Ishikawa (cell line): ENCODE results near the gene KCNAB1.

Experiments used
- CEBPB ChIP-seq: IDR thresholded peaks from 2 replicates; pipeline ENCODE4 v1.6.1; 2012
- CREB1 ChIP-seq: IDR thresholded peaks from 2 replicates; pipeline ENCODE4 v1.6.1; 2012; ENCODE audit warnings: low read depth
- EGR1 ChIP-seq: IDR thresholded peaks from 2 replicates; pipeline ENCODE4 v1.6.1; 2012
- EP300 ChIP-seq: IDR thresholded peaks from 2 replicates; pipeline ENCODE4 v1.6.1; 2012; ENCODE audit warnings: borderline replicate concordance
- FOXM1 ChIP-seq: IDR thresholded peaks from 2 replicates; pipeline ENCODE4 v1.6.1; 2012; ENCODE audit warnings: low read depth, borderline replicate concordance
- NFIC ChIP-seq: IDR thresholded peaks from 2 replicates; pipeline ENCODE4 v1.6.1; 2012
- RAD21 ChIP-seq: IDR thresholded peaks from 2 replicates; pipeline ENCODE4 v1.6.1; 2012; ENCODE audit warnings: low read depth
- TAF1 ChIP-seq: IDR thresholded peaks from 2 replicates; pipeline ENCODE4 v1.6.1; 2012; ENCODE audit warnings: low read depth, mild to moderate bottlenecking
- TCF12 ChIP-seq: IDR thresholded peaks from 2 replicates; pipeline ENCODE4 v1.6.1; 2012; ENCODE audit warnings: low read depth
- TEAD4 ChIP-seq: IDR thresholded peaks from 2 replicates; pipeline ENCODE4 v1.6.1; 2012
- YY1 ChIP-seq: IDR thresholded peaks from 2 replicates; pipeline ENCODE4 v1.6.1; 2012; ENCODE audit warnings: low read depth
- ZBTB7A ChIP-seq: IDR thresholded peaks from 2 replicates; pipeline ENCODE4 v1.6.1; 2012; ENCODE audit warnings: low read depth
- TF ChIP-seq, protein P1 (sequence below): IDR thresholded peaks from 2 replicates; pipeline ENCODE4 v1.6.1; 2012
- TF ChIP-seq, protein P2 (sequence below): IDR thresholded peaks from 2 replicates; pipeline ENCODE4 v1.6.1; 2012; ENCODE audit warnings: low read depth, mild to moderate bottlenecking
- TF ChIP-seq, protein P3 (sequence below): IDR thresholded peaks from 2 replicates; pipeline ENCODE4 v1.6.1; 2012

The KCNAB1 gene

DNA sequence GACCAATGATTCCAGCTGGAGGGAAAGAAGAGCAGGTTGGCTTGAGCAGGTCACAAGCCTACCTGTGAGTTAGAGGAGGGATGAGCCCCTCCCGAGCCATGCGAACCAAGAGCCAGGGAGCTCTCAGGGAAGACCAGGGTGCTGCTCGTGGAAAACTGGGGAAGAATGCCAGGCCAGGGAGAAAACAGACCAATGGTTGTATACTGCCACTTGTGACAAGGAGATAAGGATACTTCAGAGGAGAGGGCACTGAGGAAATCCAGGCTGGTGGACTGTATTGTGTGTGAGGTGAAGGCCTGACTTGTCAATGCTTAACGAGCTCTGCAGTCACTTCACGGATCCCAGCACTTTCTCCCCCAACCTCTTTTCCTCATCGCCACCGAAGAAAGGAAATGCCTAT is 256.9 kb downstream of the KCNAB1 start:
- no peak for TF ChIP-seq TEAD4
- TF ChIP-seq NFIC = no peak
- no peak for TF ChIP-seq EP300
- no peak for TF ChIP-seq RAD21

DNA sequence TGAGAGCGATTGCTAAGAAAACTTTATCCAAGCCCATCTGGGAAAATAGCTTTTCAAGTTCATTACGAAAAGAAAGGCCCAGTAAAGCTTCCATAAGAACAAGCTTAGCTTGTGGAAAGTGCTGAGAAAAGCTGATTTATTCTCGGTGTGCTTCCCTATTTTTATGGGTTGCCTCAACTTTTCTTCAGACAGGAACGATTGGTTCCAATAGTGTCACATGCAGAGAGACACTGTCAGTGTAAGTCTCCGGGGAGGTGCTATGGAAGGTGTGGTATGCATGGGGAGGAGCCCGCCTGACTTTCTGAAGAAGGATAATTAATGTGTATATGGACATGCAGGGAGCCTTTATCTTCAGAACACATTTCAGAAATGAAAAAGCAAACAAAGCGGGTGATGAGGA is 257.3 kb downstream of the KCNAB1 start:
- TF ChIP-seq CEBPB (no peak), RAD21 (no peak)

DNA sequence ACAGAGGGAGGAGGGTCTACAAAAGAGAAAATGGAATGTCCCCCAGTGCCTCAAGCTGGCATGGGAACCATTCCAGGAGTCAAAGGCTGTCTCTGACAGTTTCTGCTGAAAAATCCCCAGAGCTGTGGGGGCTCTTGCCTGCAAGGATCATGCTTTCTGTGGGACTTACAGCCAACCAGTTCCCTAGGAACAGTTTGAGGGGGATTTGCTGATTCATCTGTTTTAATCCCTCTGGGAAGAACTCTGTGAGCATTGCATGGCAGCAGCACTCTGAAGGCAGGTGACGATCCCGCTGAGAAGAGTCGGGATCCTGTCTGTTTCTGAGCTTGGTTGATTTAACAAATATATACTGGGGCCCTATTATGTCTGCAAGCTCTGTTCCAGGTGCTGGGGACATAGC is 258.5 kb downstream of the KCNAB1 start:
- no peak for TF ChIP-seq NFIC
- TF ChIP-seq, protein P1, sequence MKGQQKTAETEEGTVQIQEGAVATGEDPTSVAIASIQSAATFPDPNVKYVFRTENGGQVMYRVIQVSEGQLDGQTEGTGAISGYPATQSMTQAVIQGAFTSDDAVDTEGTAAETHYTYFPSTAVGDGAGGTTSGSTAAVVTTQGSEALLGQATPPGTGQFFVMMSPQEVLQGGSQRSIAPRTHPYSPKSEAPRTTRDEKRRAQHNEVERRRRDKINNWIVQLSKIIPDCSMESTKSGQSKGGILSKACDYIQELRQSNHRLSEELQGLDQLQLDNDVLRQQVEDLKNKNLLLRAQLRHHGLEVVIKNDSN = no peak

DNA sequence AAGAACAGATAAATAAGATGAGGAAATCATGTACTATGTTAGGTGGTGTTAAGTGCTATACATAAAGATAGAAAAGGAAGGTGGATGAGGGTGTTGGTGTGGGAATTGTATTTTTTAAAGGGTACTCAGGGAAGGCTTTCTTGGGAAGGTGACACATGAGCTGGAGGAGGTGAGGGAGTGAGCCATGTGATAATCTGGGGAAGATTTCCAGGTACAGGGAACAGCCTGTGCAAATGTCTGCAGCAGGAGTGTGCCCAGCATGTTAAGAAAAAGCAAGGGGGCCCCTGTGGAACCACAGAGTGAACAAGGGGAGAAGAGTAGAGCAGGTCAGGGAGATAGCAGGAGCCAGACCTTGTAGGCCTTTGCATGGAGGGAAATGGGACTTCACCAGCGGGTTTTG is 258.9 kb downstream of the KCNAB1 start:
- TF ChIP-seq ZBTB7A = no peak
- TF ChIP-seq FOXM1 = no peak
- TF ChIP-seq, protein P1 = no peak
- TF ChIP-seq EGR1 = no peak
- TF ChIP-seq, protein P2, sequence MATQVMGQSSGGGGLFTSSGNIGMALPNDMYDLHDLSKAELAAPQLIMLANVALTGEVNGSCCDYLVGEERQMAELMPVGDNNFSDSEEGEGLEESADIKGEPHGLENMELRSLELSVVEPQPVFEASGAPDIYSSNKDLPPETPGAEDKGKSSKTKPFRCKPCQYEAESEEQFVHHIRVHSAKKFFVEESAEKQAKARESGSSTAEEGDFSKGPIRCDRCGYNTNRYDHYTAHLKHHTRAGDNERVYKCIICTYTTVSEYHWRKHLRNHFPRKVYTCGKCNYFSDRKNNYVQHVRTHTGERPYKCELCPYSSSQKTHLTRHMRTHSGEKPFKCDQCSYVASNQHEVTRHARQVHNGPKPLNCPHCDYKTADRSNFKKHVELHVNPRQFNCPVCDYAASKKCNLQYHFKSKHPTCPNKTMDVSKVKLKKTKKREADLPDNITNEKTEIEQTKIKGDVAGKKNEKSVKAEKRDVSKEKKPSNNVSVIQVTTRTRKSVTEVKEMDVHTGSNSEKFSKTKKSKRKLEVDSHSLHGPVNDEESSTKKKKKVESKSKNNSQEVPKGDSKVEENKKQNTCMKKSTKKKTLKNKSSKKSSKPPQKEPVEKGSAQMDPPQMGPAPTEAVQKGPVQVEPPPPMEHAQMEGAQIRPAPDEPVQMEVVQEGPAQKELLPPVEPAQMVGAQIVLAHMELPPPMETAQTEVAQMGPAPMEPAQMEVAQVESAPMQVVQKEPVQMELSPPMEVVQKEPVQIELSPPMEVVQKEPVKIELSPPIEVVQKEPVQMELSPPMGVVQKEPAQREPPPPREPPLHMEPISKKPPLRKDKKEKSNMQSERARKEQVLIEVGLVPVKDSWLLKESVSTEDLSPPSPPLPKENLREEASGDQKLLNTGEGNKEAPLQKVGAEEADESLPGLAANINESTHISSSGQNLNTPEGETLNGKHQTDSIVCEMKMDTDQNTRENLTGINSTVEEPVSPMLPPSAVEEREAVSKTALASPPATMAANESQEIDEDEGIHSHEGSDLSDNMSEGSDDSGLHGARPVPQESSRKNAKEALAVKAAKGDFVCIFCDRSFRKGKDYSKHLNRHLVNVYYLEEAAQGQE = no peak
- TF ChIP-seq YY1 = no peak
- TF ChIP-seq TCF12 = no peak
- TF ChIP-seq TAF1 = no peak
- TF ChIP-seq TEAD4 = no peak
- no peak for TF ChIP-seq CREB1
- TF ChIP-seq, protein P3, sequence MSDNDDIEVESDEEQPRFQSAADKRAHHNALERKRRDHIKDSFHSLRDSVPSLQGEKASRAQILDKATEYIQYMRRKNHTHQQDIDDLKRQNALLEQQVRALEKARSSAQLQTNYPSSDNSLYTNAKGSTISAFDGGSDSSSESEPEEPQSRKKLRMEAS = no peak
- TF ChIP-seq NFIC = no peak
- no peak for TF ChIP-seq RAD21
- no peak for TF ChIP-seq CEBPB
- no peak for TF ChIP-seq EP300

DNA sequence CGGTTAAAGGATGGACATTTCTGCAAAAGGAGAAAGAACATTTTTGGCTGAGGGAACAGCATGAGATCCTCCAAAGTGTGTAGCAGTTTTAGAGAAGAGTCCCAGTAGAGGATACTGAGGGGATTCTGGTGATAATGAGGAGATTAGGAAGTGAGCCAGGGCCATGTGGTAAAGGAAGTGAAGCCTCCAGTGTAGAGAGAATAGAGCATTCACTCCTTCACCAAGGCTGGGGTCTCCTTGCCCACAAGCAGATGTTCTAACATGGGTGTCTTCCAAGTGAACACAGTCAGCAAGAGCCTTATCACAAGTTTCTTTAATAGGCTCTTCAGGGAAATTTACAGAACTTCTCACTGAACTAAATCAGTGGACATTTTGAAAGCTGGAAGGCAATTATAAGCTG is 260.9 kb downstream of the KCNAB1 start:
- TF ChIP-seq TAF1 = no peak
- TF ChIP-seq, protein P1 = no peak
- TF ChIP-seq FOXM1 = no peak
- no peak for TF ChIP-seq ZBTB7A
- no peak for TF ChIP-seq CEBPB
- TF ChIP-seq, protein P3 = no peak
- TF ChIP-seq EP300 = no peak

DNA sequence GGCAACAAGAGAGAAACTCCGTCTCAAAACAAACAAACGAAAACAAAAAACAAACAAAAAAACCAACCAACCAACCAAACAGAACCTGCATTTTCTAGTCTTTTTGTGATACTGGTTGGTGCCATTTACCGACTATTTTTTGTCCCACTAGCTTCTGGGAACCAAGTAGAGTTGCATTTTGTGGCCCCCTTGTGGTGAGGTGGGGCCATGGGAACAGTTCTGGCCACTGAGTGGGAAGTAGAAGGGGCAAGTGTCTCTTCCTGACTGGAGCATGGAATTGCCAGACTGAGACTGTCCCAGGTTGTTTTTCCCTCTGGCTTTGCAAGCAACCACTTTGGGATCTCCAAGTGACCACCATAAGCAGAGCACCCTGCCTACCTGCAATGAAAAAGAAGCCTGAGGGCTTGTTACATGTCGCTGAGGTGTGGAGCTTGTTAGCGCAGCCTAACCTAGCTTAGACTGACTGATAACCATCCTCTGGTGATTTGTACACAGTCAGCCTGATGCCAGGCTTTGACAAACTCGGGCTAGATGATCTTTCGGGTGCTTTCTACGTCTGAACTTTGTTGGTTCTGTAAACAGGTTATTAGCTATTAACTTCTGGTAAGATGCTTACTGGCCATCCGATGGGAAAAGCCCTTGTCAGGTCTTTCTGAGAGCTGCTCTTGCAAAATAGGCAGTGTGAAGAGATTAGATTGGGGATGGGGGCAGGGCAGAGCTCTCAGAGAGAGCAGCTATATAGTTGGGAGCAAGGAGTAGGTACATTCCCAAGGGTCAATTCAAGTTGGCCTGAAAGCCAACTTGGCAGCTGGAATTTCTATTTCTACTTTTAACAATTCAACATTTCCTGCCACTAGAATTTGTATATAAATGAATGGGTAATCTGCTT is 262.3 kb downstream of the KCNAB1 start:
- TF ChIP-seq TAF1 = no peak
- TF ChIP-seq, protein P3 = no peak
- TF ChIP-seq, protein P2 = no peak
- peak; percentile 76 for TF ChIP-seq RAD21
